AG04450 (cell line): ENCODE measurements around the gene RNF19B. TPM values are rescaled to one million over a fixed set of nuclear protein-coding genes. Genes with fewer than 3 reads are reported as not detected.
"Not testable (repeated sequence)": the region's sequence is repeated elsewhere in the genome, so short reads cannot be mapped to it uniquely, and the experiment has no call there.

Experiments used
- CTCF ChIA-PET: fragments of 300-600, 350-600 bp; formaldehyde crosslinking; extraction: SDS; loops from one replicate; lab custom pipeline; 2022; ENCODE audit warnings: antibody characterized with exemption, inconsistent platforms; lab: Charles Lee
- POLR2A ChIA-PET: fragments of 350-600 bp; formaldehyde crosslinking; extraction: SDS; loops from one replicate; lab custom pipeline; 2021; ENCODE audit warnings: antibody characterized with exemption, inconsistent platforms; lab: Yijun Ruan, JAX
- DNase-seq: peaks from one replicate; pipeline ENCODE4 v3.0.0-alpha.2; 2011; ENCODE audit warnings: low read depth, low spot score
- H3K27ac ChIP-seq: one replicate; pipeline ENCODE4 v1.5.1; 2012; ENCODE audit warnings: low read depth, low read length, control low read depth
- H3K27me3 ChIP-seq: one replicate; pipeline ENCODE4 v1.6.0; 2012; ENCODE audit warnings: low read length; ENCODE audit not compliant: control insufficient read depth, insufficient read depth
- H3K4me3 ChIP-seq: 2 replicates; pipeline ENCODE4 v1.5.1; 2011; ENCODE audit warnings: mild to moderate bottlenecking, low read depth, low read length, control low read depth
- H3K9me3 ChIP-seq: 2 replicates; pipeline ENCODE4 v1.5.1; 2012; ENCODE audit warnings: low read length; ENCODE audit not compliant: control insufficient read depth, insufficient read depth
- polyA plus RNA-seq: library from polyadenylated mRNA; depleted of rRNA; stranded (reverse); fragments of >200 nt; gene quantifications from 2 replicates; pipeline ENCODE4 v1.2.3, GENCODE V29; 2011
- TF ChIP-seq, protein P1 (sequence below): IDR thresholded peaks from 2 replicates; pipeline ENCODE4 v1.5.1; 2011; ENCODE audit warnings: low read depth, low read length, control low read depth, inconsistent platforms

The RNF19B gene
- polyA plus RNA-seq, 1 experiment: 10.1 TPM

DNA sequence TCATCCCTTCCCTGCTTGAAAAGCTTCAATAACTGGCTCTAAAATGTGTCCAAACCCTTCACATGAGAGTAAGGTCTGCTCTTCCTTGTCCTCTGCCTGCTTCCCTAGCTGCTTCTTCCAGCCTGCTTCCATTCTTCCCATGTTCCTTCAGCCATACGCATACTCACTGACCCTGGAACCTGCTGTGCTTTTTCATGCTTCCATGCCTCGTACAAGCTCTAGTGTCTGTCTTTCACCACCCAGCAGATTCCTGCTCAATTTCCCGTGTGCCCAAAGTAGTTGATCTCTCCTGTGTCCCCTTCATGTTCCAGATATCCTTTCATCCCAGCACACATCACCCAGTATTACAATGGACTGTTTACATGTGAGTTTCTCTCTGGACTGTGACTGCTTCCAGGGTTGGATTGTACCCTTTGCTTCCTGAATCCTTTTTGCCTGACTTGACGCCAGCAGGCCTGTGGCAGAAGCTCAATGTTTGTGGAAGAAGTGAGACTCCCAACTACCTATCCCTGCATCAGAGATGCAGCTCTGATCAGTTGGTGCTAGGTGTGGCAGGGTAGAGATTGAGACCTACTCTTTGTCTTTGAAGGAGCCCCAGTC lies 35.9 kb upstream of the RNF19B start:
- ChIA-PET POLR2A (no interaction called here), CTCF (interaction anchor here (1.1 kb wide), 1 partner anchor 8 kb away, joined by 4 read pairs; no protein-coding TSS in a partner anchor)
- DNase-seq: no peak
- no peaks in the 10 kb centered on the region for H3K9me3 ChIP-seq
- H3K27ac ChIP-seq: no peak overlapping the region
- no peaks in the 10 kb centered on the region for H3K27me3 ChIP-seq
- H3K4me3 ChIP-seq: no peak overlapping the region
- TF ChIP-seq, protein P1, sequence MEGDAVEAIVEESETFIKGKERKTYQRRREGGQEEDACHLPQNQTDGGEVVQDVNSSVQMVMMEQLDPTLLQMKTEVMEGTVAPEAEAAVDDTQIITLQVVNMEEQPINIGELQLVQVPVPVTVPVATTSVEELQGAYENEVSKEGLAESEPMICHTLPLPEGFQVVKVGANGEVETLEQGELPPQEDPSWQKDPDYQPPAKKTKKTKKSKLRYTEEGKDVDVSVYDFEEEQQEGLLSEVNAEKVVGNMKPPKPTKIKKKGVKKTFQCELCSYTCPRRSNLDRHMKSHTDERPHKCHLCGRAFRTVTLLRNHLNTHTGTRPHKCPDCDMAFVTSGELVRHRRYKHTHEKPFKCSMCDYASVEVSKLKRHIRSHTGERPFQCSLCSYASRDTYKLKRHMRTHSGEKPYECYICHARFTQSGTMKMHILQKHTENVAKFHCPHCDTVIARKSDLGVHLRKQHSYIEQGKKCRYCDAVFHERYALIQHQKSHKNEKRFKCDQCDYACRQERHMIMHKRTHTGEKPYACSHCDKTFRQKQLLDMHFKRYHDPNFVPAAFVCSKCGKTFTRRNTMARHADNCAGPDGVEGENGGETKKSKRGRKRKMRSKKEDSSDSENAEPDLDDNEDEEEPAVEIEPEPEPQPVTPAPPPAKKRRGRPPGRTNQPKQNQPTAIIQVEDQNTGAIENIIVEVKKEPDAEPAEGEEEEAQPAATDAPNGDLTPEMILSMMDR: no peak

DNA sequence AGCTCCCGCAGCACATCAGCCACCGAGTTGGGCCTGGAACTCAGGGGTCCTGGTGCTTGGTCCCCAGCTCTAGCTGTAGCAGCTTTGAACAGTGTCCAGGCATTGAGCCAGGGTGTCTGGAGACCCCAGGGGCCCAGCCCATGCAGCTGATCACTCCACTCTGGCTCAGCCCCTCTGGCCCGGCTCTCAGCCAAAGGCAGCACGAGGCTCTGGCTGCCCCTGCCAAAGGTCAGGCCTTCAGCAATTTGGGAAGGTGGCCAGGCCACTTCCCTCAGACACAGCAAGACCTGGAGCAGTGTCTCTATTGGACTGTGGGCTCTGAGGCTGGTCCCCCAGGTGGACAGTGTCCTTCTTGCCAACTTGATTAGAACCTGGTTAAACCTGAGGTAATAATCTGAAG lies 34.4 kb upstream of the RNF19B start:
- Histone ChIP-seq H3K9me3 (no peaks in the 10 kb centered on the region), H3K27ac (no peak overlapping the region), H3K27me3 (no peaks in the 10 kb centered on the region), H3K4me3 (no peak overlapping the region)
- TF ChIP-seq, protein P1: no peak
- ChIA-PET POLR2A (no interaction called here), CTCF (interaction anchor here (0.6 kb wide), 1 partner anchor 122 kb away, joined by 5 read pairs; no protein-coding TSS in a partner anchor)
- DNase-seq: no peak

DNA sequence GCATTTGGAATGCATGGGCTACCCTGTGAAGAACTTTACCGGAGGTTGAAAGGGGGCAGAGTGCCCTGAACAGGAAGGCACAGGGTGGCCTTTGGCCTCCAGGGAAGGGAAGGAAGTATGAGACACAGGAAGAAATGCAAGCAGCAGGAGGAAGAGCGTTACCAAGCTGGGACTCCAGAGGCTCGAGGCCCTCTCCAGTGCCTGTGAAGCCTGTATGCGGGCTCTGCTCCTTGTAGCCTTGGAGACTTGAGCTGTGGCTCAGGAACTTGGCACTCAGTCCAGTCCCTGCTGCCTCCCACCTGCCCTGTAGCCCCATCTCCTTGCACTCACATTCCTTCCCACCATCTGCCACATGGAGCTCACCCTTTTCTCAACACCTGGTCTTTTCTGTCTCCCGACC lies 33.5 kb upstream of the RNF19B start:
- no peak for DNase-seq
- ChIA-PET POLR2A (no interaction called here), CTCF (interaction anchor here (0.9 to 3.0 kb wide), 2 partner anchors 9 to 65 kb away, joined by 4 to 14 read pairs; no protein-coding TSS in a partner anchor)
- Histone ChIP-seq H3K27ac (peak overlapping the region; percentile 74), H3K9me3 (no peaks in the 10 kb centered on the region), H3K4me3 (no peak overlapping the region), H3K27me3 (no peaks in the 10 kb centered on the region)
- TF ChIP-seq, protein P1: no peak

DNA sequence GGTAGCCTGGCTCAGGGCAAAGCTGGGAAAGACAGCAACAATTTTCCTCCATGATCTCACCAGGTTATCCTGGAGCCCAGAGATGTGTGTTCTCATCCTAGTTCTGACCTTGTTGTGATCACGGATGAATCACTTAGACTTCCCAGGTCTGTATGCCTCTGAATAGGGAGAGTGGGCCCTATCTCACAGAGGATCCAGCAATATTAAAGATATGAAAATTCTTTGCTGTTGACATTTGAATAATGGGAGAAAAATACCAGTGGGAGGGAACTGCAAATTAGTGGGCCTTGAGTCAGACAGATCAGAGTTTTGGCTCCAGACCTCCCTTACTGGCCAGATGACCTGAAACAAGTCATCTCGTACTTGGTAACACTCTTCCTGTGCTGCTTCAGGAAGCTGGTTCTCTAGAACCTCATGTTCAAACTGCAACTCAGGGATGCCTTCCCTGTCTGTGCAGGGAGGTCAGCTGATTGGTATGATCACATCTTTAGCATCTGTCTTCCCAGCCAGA lies 32.8 kb upstream of the RNF19B start:
- Histone ChIP-seq H3K27me3 (no peaks in the 10 kb centered on the region), H3K9me3 (no peaks in the 10 kb centered on the region), H3K27ac (peak overlapping the region; percentile 74), H3K4me3 (no peak overlapping the region)
- CTCF ChIA-PET: interaction anchor here (0.9 to 3.0 kb wide), 2 partner anchors 9 to 64 kb away, joined by 4 to 14 read pairs; no protein-coding TSS in a partner anchor
- TF ChIP-seq, protein P1: no peak
- DNase-seq: no peak
- POLR2A ChIA-PET: no interaction called here

DNA sequence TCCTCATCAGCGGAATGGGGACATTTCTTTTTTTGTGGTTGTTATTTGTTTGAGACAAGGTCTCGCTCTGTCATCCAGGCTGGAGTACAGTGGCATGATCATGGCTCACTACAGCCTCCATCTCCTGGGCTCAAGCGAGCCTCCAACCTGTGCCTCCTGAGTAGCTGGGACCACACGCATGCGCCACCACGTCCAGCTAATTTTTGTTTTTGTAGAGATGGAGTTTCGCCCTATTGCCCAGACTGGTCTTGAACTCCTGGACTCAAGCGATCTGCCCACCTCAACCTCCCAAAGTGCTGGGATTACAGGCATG lies 28.7 kb upstream of the RNF19B start:
- not testable (repeated sequence) for H3K4me3 ChIP-seq, H3K9me3 ChIP-seq, DNase-seq, H3K27ac ChIP-seq, H3K27me3 ChIP-seq
- POLR2A ChIA-PET: interaction anchor here (1.0 kb wide), 1 partner anchor 54 kb away, joined by 5 read pairs; no protein-coding TSS in a partner anchor
- CTCF ChIA-PET: interaction anchor here (1.3 to 2.8 kb wide), 3 partner anchors 12 to 60 kb away, joined by 4 to 12 read pairs (median 4); no protein-coding TSS in a partner anchor
